HG03575 (cell line): ENCODE results near the gene ATRAID.

Experiments
- ATAC-seq: cut with Tn5 transposase; IDR thresholded peaks from one replicate; pipeline ENCODE4 v1.9.1; 2021; ENCODE audit not compliant: unreplicated experiment, insufficient number of reproducible peaks, low FRiP score; ENCODE audit errors: extremely low read depth

ATRAID gene

GRCh38 chr2:27243391-27244130, 31.7 kb downstream of the ATRAID start:
- ATAC-seq: no peak

GRCh38 chr2:27245116-27245515, 33.3 kb downstream of the ATRAID start:
- ATAC-seq: no peak

- no peak for ATAC-seq
Observed at GRCh38 chr2:27245626-27246025, 33.8 kb downstream of the ATRAID start.

GRCh38 chr2:27247893-27248292, 36.1 kb downstream of the ATRAID start:
- ATAC-seq: no peak

- no peak for ATAC-seq
Observed at GRCh38 chr2:27249159-27249890, 37.5 kb downstream of the ATRAID start.

- ATAC-seq: no peak
Observed at GRCh38 chr2:27249891-27250651, 38.2 kb downstream of the ATRAID start.

DNA sequence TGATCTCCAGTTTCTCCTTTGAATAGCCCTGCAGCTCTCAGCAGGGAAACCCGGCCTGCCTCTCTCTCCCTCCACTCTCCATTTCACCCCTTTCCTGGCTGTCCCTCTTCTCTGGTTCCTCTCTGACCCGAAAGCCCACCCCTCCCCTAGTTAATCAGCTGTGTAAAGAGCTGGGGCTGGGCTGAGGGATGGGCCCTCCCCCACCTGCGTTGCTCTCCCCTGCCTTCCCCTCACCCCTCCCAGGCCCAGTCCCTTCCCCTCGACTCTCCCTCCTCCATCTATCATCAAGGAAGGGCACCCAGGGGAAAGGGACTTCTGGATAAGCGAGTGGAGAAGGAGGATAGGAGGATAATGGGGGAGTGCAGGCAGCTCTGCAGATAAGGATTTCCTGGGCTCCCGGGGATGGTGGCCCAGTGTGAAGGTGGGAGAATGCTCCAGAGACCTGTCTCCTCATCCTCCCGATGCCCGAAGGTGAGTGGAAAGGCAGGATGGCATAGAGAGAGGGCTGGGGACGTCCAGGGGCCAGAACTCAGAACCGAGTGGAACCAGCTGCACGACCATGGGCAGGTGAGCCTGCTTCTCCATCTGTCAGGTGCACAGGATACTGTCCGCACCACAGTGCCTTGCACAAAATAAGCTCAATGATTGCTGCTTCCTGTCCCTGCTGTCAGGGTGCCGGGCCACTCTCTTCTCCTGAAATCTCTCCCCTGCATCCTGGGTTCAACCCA, 39.0 kb downstream of the ATRAID start:
- no peak for ATAC-seq

DNA sequence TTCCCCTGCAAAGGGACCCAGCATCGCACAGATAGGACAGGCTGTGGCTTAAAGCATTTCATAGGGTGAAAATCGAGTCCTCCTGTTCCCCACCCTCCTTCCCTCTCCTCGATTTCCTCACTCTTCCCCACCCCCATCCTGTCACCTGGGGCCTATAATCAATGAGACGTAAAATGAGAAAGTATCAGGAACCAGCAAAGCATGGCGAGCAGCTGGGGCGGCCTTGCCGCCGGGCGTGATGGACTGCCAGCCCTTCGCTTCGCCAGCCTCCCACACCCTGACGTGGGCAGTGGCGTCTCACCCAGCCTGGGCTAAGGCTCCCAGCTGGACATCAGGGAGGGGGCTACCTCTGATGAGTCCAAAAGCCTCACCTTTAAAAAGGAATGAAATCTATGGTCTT, 39.9 kb downstream of the ATRAID start:
- no peak for ATAC-seq

GRCh38 chr2:27255187-27255586, 43.3 kb downstream of the ATRAID start:
- no peak for ATAC-seq

DNA sequence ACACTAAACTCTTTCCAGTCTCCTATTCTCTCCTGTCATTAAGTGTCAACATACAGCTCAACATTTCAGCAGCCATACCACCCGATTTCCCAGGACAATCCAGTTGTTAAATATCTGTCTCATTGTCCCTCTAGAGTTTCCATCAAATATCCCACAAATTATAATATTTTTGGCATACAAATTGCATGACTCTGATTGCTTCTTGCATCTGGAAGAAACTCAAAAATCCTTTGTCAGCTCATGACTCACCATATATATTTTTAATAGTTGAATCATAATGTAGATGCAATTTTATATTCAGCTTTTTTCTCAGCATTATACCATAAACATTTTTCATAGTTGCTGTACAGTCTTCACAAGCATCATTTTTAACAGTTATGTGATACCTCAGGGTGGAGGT, 43.8 kb downstream of the ATRAID start:
- no peak for ATAC-seq

DNA sequence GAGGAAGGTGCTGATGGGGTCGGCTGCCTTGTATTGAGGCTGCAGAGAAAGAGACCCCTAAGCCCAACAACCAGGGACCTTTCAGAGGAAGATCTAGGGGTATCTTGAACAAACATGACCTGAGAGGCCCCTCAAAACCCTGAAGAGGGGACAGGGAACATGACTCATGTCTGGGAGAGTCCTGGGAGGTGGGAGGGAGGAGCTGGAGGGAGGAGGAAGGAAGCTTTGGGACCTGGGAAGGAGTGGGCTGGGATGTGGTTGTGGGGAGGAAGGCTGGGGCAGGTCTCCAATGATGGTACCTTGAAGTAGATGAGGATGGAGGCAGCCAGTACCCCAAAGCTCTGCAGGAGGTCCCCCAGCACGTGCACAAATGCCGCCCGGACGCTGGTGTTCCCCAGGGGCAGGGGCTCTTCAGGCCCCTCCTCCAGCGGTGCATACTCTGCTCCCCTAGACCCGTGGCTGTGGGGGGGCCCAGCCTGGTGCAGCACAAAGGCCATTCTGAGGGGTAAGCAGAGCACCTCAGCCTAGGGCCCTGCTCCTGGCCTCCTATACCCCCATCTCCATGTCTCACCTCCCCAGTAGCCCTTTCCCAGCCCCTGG, 45.1 kb downstream of the ATRAID start:
- ATAC-seq: no peak

- no peak for ATAC-seq
Observed at GRCh38 chr2:27258051-27258450, 46.2 kb downstream of the ATRAID start.

DNA sequence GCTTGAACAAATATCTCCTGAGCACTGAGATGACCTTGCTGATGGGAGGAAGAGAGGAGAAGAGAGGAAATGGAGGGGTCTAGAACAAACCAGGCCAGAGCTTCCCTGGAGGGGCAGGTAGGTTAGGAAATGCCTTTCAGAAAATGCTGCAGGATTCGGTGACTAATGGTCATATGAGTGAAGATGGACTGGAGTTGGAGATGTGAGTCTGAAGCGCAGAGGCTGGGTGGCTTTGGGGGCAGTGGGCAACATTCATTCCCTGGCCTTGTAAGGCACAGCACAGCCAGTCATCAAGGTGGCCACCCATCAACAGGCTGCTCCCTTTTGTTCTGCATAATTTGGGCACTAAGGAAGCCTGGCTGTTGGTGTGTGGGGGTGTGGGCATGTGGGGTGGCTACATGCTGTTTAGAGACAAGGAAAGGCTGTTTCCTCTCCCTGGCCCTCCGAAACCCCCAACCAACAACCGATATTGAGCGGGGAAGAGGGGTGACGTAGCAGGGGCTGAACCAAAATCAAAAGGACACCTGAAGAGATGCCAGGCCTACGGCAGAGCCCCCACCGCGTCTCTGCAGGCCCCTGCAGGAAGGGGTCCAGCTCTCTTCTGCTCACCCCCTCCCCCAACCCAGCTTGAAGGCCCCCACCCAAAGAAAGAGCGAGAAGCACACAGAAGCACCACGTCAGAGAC, 49.5 kb downstream of the ATRAID start:
- ATAC-seq: no peak

- no peak for ATAC-seq
Observed at GRCh38 chr2:27261926-27262298, 50.1 kb downstream of the ATRAID start.

DNA sequence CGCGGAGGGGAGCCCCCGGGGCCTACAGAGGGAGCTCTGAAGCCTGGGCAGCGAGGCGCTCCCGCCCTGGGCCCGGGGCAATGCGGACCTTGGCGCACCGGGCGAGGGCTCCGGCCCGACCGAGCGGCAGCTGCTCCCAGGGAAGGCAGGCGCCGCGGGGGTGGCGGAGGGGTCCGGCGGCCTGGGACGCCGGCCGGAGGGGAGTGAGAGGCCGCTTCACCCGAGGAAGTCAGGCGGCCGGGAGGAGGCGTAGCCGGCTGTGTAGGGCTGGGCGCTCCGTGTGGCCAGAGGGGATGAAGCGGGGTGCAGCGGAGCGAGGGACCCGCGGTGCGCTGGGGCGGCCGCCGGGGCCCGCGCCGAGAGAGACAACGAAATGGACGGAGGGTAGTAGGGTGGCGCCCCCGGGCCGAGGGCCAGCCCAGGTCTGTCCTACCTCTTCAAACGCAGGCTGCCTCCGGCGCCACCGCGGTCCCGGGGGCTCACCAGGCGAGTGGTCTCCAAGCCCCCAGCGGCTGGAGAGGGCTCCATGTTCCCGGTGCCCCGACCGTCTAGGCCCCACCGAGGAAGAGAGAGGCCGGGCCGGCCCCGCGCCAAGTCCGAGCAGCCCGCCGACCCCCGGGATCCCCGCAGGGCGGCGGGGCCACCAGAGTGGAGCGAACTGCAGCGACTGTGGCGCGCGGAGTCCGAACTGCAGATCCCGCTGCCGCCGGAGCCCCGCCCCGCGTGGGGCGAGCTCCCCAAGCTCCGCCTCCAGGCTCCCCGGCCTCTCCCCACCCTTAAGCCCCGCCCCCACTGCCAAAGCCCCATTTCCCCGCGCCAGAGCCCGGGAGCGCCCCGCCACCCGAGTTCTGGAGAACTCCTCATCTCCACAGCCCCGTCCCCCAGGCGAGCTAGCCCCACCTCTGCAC, 50.8 kb downstream of the ATRAID start, which contains the start of gene SLC30A3:
SLC30A3 (minus strand) TSS at position 669 of the 908 bp plus-strand sequence; CDS start at position 528, 141 bp downstream.
- no peak for ATAC-seq

DNA sequence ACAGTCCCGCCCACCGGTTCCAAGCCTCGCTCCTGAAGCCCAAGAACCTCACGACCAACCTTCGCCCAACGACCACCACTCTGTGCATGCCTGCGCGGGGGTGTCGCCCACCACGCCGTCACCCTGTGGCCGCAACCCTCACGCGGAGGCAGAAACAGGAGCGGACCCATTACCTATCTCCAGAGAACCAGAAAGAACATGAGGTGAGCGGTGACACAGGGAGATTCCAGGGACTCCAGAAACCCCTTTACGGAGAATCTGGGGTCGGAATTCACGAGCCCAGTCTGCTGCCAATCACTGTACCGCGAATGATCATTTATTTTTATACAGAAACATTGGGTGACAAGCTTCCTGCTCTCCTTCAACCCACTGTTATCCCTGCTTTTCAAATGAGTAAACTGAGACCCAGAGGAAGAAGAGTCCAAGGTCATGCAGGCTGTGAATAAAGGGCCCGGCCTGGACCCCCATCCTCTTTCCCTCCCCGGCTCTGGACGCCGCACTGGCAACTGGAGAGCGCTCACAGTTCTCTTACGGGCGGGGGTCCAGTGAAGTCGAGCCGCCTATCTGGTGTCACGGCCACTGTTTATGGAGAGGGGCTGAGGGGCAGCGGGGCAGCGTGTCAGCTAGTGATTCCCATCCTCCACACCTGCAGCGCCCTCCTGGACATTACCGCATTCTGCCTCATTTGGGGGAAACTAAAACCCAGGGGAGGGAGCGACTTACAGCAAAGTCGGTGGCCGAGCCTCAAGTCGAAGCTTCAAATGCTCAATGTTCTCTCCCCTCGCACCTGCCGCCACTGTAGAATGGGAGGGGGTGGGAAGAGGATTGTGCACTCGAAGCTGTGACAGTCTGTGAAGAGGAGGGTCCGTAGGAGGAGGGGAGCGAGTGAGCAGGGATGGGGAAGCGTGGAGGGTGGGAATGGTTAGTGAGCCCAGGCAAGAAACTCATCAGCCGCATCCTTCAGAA, 51.7 kb downstream of the ATRAID start:
- ATAC-seq: no peak
